SK-N-MC (cell line): ENCODE results near the gene RREB1.

Experiments used
- DNase-seq: peaks from one replicate; pipeline ENCODE4 v3.0.0-alpha.2; 2011; ENCODE audit warnings: low read depth, low spot score
- H3K27ac ChIP-seq: fragments of 200-600 bp; sonication (generic); 2 replicates; pipeline ENCODE4 v1.5.1; 2016; ENCODE audit warnings: mixed run types
- H3K36me3 ChIP-seq: fragments of 200-600 bp; sonication (generic); 2 replicates; pipeline ENCODE4 v1.6.1; 2017; ENCODE audit warnings: antibody characterized with exemption, low read length, mixed read lengths; ENCODE audit not compliant: insufficient read depth
- H3K4me3 ChIP-seq: fragments of 200-600 bp; sonication (generic); 2 replicates; pipeline ENCODE4 v1.5.1; 2016
- H3K9ac ChIP-seq: fragments of 200-600 bp; sonication (generic); 2 replicates; pipeline ENCODE4 v1.8.0; 2017; ENCODE audit warnings: mixed run types, mixed read lengths; ENCODE audit not compliant: insufficient read length
- H3K9me3 ChIP-seq: fragments of 200-600 bp; sonication (generic); 2 replicates; pipeline ENCODE4 v1.6.1; 2017; ENCODE audit warnings: low read depth, mild to moderate bottlenecking, antibody characterized with exemption, low read length, moderate library complexity, mixed read lengths
- EZH2 ChIP-seq: fragments of 200-600 bp; sonication (generic); IDR thresholded peaks from one replicate; pipeline ENCODE4 v1.6.1; 2017; ENCODE audit warnings: antibody characterized with exemption
- FOXP2 ChIP-seq: optimal IDR thresholded peaks from 2 replicates; pipeline ENCODE3; 2011; ENCODE audit warnings: mild to moderate bottlenecking, moderate library complexity; ENCODE audit not compliant: insufficient read depth; ENCODE audit errors: extremely low read length, control extremely low read depth
- POLR2AphosphoS5 ChIP-seq: IDR thresholded peaks from 2 replicates; pipeline ENCODE4 v1.6.1; 2012; ENCODE audit warnings: mild to moderate bottlenecking, low read depth, low read length, borderline replicate concordance

The RREB1 gene

GRCh38 chr6:7086488-7086887, 21.3 kb upstream of the RREB1 start:
- no peak for TF ChIP-seq FOXP2
- TF ChIP-seq EZH2, result no peak
- no peak for TF ChIP-seq POLR2AphosphoS5
- DNase-seq, result no peak
- H3K27ac ChIP-seq, result peak overlapping the region; percentile 8; the same call in 1 of the 2 replicates
- no peaks in the 10 kb centered on the region for H3K36me3 ChIP-seq
- H3K9ac ChIP-seq, result peak overlapping the region; percentile 46
- peak overlapping the region; percentile 55 for H3K4me3 ChIP-seq
- H3K9me3 ChIP-seq, result no peaks in the 10 kb centered on the region

GRCh38 chr6:7087066-7087465, 20.7 kb upstream of the RREB1 start:
- Histone ChIP-seq H3K27ac (peak overlapping the region; percentile 8; the same call in 1 of the 2 replicates), H3K9ac (peak overlapping the region; percentile 46), H3K36me3 (no peaks in the 10 kb centered on the region), H3K9me3 (no peaks in the 10 kb centered on the region), H3K4me3 (peak overlapping the region; percentile 55)
- no peak for TF ChIP-seq FOXP2
- TF ChIP-seq POLR2AphosphoS5, result no peak
- no peak for TF ChIP-seq EZH2
- DNase-seq, result no peak

GRCh38 chr6:7087491-7087979, 20.2 kb upstream of the RREB1 start:
- Histone ChIP-seq H3K36me3 (no peaks in the 10 kb centered on the region), H3K9me3 (no peaks in the 10 kb centered on the region), H3K9ac (peak overlapping the region; percentile 46), H3K27ac (no peak overlapping the region; the same call in 1 of the 2 replicates), H3K4me3 (peak overlapping the region; percentile 55)
- DNase-seq, result no peak
- TF ChIP-seq EZH2, result no peak
- no peak for TF ChIP-seq FOXP2
- no peak for TF ChIP-seq POLR2AphosphoS5

- no peak for DNase-seq
- TF ChIP-seq EZH2 (no peak), POLR2AphosphoS5 (no peak), FOXP2 (no peak)
- Histone ChIP-seq H3K9me3 (no peaks in the 10 kb centered on the region), H3K36me3 (no peaks in the 10 kb centered on the region), H3K9ac (no peak overlapping the region), H3K4me3 (no peak overlapping the region), H3K27ac (no peak overlapping the region)
Observed at GRCh38 chr6:7088076-7088742, 19.6 kb upstream of the RREB1 start.

- TF ChIP-seq EZH2 (no peak), FOXP2 (no peak), POLR2AphosphoS5 (no peak)
- Histone ChIP-seq H3K36me3 (no peaks in the 10 kb centered on the region), H3K27ac (no peak overlapping the region), H3K9ac (no peak overlapping the region), H3K9me3 (no peaks in the 10 kb centered on the region), H3K4me3 (no peak overlapping the region)
- DNase-seq, result no peak
Observed at GRCh38 chr6:7098993-7099392, 8.8 kb upstream of the RREB1 start.

- H3K27ac ChIP-seq, result no peak overlapping the region
- no peaks in the 10 kb centered on the region for H3K36me3 ChIP-seq
- H3K4me3 ChIP-seq, result no peak overlapping the region
- H3K9ac ChIP-seq, result no peak overlapping the region
- no peak for DNase-seq
- H3K9me3 ChIP-seq, result no peaks in the 10 kb centered on the region
- TF ChIP-seq POLR2AphosphoS5 (no peak), FOXP2 (no peak), EZH2 (no peak)
Observed at GRCh38 chr6:7100072-7100752, 7.5 kb upstream of the RREB1 start.

GRCh38 chr6:7100753-7101081, 7.0 kb upstream of the RREB1 start:
- no peak overlapping the region for H3K27ac ChIP-seq
- no peak overlapping the region for H3K9ac ChIP-seq
- DNase-seq, result no peak
- H3K36me3 ChIP-seq, result no peaks in the 10 kb centered on the region
- H3K4me3 ChIP-seq, result no peak overlapping the region
- no peaks in the 10 kb centered on the region for H3K9me3 ChIP-seq
- no peak for TF ChIP-seq POLR2AphosphoS5
- TF ChIP-seq FOXP2, result no peak

GRCh38 chr6:7101290-7101689, 6.5 kb upstream of the RREB1 start:
- Histone ChIP-seq H3K9ac (no peak overlapping the region), H3K9me3 (no peaks in the 10 kb centered on the region), H3K36me3 (no peaks in the 10 kb centered on the region), H3K27ac (no peak overlapping the region), H3K4me3 (no peak overlapping the region)
- DNase-seq, result no peak
- TF ChIP-seq EZH2 (no peak), FOXP2 (no peak), POLR2AphosphoS5 (no peak)
